Measurements from ENCODE around the gene GSTA4. TPM values are rescaled to one million over a fixed set of nuclear protein-coding genes. Genes with fewer than 3 reads are reported as not detected.
A peak's percentile ranks its signal among the peaks of the same experiment; 100 is the strongest.
"Not testable (repeated sequence)": the region's sequence is repeated elsewhere in the genome, so short reads cannot be mapped to it uniquely, and the experiment has no call there.

Gene GSTA4, protein sequence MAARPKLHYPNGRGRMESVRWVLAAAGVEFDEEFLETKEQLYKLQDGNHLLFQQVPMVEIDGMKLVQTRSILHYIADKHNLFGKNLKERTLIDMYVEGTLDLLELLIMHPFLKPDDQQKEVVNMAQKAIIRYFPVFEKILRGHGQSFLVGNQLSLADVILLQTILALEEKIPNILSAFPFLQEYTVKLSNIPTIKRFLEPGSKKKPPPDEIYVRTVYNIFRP
- total RNA-seq: 10 to 100 TPM; 23.0 to 36.7 (median 29.8) TPM
- polyA plus RNA-seq: 100 to 1,000 TPM in 1 of 2 donors, 10 to 100 TPM in 1; 45.6 to 309 TPM
- long read RNA-seq, donor 1, transcript GSTA4-203 (7 exons, 1,334 nt): major isoform, 129 of 166 reads
- long read RNA-seq, donor 1, partial matches to known transcripts: 14 of 166 reads
- long read RNA-seq, donor 1, other reads (novel, unspliced or antisense): 23 of 166 reads
- long read RNA-seq, donor 2, transcript GSTA4-203 (7 exons, 1,334 nt): major isoform, 16 of 17 reads
- long read RNA-seq, donor 2, partial matches to known transcripts: 0 of 17 reads
- long read RNA-seq, donor 2, other reads (novel, unspliced or antisense): 0 of 17 reads
- long read RNA-seq, donor 3, transcript GSTA4-203 (7 exons, 1,334 nt): major isoform, 29 of 37 reads
- long read RNA-seq, donor 3, partial matches to known transcripts: 2 of 37 reads
- long read RNA-seq, donor 3, other reads (novel, unspliced or antisense): 6 of 37 reads

DNA sequence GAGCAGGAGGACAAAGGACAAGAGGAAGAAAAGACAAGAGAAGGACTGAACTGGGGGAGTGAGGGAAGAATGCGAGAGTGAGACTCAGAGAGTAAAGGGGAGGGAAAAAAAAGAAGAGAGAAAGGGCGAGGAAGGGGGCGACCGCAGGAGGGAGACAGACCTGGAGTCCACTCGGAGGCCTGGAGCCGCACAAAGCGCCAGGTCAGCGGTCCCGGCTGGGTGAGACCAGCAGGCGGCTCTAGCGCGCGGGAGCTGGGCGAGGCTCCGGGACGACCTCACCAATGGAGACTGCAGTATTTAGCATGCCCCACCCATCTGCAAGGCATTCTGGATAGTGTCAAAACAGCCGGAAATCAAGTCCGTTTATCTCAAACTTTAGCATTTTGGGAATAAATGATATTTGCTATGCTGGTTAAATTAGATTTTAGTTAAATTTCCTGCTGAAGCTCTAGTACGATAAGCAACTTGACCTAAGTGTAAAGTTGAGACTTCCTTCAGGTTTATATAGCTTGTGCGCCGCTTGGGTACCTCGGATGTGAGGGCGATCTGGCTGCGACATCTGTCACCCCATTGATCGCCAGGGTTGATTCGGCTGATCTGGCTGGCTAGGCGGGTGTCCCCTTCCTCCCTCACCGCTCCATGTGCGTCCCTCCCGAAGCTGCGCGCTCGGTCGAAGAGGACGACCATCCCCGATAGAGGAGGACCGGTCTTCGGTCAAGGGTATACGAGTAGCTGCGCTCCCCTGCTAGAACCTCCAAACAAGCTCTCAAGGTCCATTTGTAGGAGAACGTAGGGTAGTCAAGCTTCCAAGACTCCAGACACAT, at the start of gene GSTA4:
Gene GSTA4, minus strand, starts transcription at position 196 of the 824 bp plus-strand sequence. CDS start 1,041 bp downstream, outside the sequence.
- Histone ChIP-seq H3K27ac (peak within 1 kb of the TSS; percentile 73 to 89), H3K4me3 (peak within 1 kb of the TSS; percentile 82)
- not testable (repeated sequence) for H3K27me3 ChIP-seq; H3K9me3 ChIP-seq; H3K36me3 ChIP-seq; H3K4me1 ChIP-seq (ENCODE audit: insufficient read depth)
- intact Hi-C loops (cut with DNase I): loop anchor here in 3 of 4 donors (1.0 to 5.0 kb wide), 3 partner anchors 67 to 72 kb away; partner anchors contain the start of gene FBXO9 (in 2 of the 3)
- peak; percentile 96 to 98 (median 97) for DNase-seq
- TF ChIP-seq, protein P1, sequence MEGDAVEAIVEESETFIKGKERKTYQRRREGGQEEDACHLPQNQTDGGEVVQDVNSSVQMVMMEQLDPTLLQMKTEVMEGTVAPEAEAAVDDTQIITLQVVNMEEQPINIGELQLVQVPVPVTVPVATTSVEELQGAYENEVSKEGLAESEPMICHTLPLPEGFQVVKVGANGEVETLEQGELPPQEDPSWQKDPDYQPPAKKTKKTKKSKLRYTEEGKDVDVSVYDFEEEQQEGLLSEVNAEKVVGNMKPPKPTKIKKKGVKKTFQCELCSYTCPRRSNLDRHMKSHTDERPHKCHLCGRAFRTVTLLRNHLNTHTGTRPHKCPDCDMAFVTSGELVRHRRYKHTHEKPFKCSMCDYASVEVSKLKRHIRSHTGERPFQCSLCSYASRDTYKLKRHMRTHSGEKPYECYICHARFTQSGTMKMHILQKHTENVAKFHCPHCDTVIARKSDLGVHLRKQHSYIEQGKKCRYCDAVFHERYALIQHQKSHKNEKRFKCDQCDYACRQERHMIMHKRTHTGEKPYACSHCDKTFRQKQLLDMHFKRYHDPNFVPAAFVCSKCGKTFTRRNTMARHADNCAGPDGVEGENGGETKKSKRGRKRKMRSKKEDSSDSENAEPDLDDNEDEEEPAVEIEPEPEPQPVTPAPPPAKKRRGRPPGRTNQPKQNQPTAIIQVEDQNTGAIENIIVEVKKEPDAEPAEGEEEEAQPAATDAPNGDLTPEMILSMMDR (IDR thresholded peaks at IDR 0.05): peak; percentile 63 to 92 (median 83)
- TF ChIP-seq POLR2A (IDR thresholded peaks at IDR 0.05): peak; percentile 91
- 0 to 1% (median 1%) methylated on average over 31 to 41 of the region's 41 CpGs for WGBS, 3 donors

DNA sequence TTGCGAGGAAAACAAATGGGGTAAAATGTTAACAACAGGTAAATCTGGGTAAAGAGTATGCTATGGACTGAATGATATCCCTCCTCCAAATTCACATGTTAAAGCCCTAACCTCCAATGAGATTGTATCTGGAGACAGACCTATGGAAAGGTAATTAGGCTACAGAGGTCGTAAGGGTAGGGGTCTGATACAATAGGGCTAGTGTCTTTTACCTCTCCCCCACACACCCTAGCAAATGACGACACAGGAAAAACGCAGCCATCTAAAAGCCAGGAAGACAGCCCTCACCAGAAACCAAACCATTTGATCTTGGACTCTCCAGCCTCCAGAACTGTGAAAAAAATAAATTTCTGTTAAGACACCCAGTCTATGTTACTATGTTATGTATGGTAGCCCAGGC, 49.5 kb upstream of the GSTA4 start:
- no peak for DNase-seq
- Histone ChIP-seq H3K36me3 (no peaks in the 10 kb centered on the region), H3K27me3 (no peaks in the 10 kb centered on the region), H3K9me3 (no peaks in the 10 kb centered on the region), H3K27ac (no peak overlapping the region), H3K4me3 (no peak overlapping the region), H3K4me1 (ENCODE audit: insufficient read depth) (peaks cover 4% of the 10 kb centered on the region)
- intact Hi-C loops (cut with DNase I): no loop called here
- WGBS, 3 donors: 60 to 69% (median 67%) methylated on average over 4 of the region's 4 CpGs
- TF ChIP-seq EP300 (IDR thresholded peaks at IDR 0.05): no peak
- TF ChIP-seq, protein P1 (IDR thresholded peaks at IDR 0.05): no peak
- TF ChIP-seq POLR2A (IDR thresholded peaks at IDR 0.05): no peak

DNA sequence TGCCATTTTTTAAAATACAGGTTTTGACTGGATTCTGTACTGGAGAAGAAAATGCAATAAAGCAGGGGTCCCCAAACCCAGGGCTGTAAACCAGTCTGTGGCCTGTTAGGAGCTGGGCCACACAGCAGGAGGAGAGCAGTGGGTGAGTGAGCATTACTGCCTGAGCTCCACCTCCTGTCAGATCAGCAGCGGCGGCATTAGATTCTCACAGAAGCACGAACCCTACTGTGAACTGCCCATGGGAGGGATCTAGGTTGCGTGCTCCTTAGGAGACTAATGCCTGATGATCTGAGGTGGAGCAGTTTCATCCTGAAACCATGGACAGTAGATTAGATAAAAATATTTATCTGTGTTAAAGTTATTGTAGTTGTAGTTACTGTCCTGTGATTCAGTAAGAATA, 49.0 kb upstream of the GSTA4 start:
- H3K27me3 ChIP-seq: no peaks in the 10 kb centered on the region
- no peaks in the 10 kb centered on the region for H3K36me3 ChIP-seq
- 66 to 79% (median 69%) methylated on average over 4 of the region's 4 CpGs for WGBS, 3 donors
- no peak for DNase-seq
- no peak overlapping the region for H3K4me3 ChIP-seq
- intact Hi-C loops (cut with DNase I): no loop called here
- H3K9me3 ChIP-seq: no peaks in the 10 kb centered on the region
- H3K27ac ChIP-seq: no peak overlapping the region
- TF ChIP-seq, protein P1 (IDR thresholded peaks at IDR 0.05): no peak
- TF ChIP-seq EP300 (IDR thresholded peaks at IDR 0.05) (no peak), POLR2A (IDR thresholded peaks at IDR 0.05) (no peak)
- H3K4me1 ChIP-seq (ENCODE audit: insufficient read depth): peaks cover 4% of the 10 kb centered on the region

DNA sequence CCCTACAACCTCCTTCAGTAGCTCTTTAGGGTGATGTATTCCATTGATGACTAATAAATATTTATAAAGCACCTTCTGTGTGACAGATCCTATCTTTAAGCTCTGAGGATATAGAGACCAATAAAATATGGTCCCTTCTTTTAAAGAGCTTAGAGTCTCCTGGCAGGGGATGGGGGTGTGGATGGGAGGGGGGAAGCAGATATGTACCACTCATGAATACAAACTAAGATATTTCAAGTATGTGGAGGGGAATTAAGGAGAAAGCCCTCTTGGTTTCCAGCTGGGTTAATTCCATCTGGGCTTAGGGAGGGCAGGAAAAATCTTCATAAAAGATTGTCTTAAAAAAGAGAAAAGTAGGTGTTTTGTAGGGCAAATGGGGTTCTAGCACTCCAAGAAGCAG, 48.5 kb upstream of the GSTA4 start:
- Histone ChIP-seq H3K4me3 (no peak overlapping the region), H3K9me3 (no peaks in the 10 kb centered on the region), H3K36me3 (no peaks in the 10 kb centered on the region), H3K4me1 (ENCODE audit: insufficient read depth) (peaks cover 4% of the 10 kb centered on the region), H3K27ac (no peak overlapping the region), H3K27me3 (no peaks in the 10 kb centered on the region)
- no peak for DNase-seq
- intact Hi-C loops (cut with DNase I): no loop called here
- TF ChIP-seq EP300 (IDR thresholded peaks at IDR 0.05) (no peak), POLR2A (IDR thresholded peaks at IDR 0.05) (no peak)
- TF ChIP-seq, protein P1 (IDR thresholded peaks at IDR 0.05): no peak

Data from ovary (tissue), 10 donors.